Right lobe of liver (tissue), 4 donors: ENCODE measurements around the gene SYT6.

Source experiments
- POLR2A ChIP-seq: fragments of 450-650 bp; IDR thresholded peaks from one replicate; pipeline ENCODE4 v1.6.1; 2017; ENCODE audit warnings: antibody characterized with exemption, mild to moderate bottlenecking
- TF ChIP-seq, protein P1 (sequence below), 4 donors: fragments of 200-600 bp in 3 of 4; fragments of 450-650 bp in 1 of 4; IDR thresholded peaks; one replicate each; pipeline versions ENCODE4 v1.5.1 to v1.8.0; 2016 to 2022; ENCODE audit warnings: antibody characterized with exemption in 4 of 4, mild to moderate bottlenecking in 2 of 4
- donor health status: DM: no; HTN: no; CAD: no.
- donor health status: DM: no; HTN: no; CAD: no.
- donor health status: DM: no; HTN: yes; CAD: no.

DNA sequence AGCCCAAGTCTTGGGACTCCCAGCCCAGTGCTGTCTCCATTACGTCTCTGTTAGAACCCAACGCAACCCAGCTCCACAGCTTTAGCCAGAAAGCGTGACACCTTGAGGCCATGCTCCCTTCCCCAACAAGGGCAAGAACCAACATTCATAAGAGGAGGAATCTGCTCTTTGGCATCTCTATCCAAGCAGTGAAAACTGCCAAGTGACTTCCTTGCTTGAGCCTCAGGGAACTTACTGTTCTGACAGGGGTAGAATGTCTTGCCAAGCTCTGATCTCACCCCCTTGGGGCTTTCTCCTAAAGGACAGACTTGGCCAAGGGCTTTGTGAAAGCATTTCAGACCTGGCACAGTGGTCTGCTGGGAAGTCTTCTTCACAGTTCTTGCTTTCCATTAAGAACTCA lies 56.6 kb downstream of the SYT6 start:
- TF ChIP-seq, protein P1, sequence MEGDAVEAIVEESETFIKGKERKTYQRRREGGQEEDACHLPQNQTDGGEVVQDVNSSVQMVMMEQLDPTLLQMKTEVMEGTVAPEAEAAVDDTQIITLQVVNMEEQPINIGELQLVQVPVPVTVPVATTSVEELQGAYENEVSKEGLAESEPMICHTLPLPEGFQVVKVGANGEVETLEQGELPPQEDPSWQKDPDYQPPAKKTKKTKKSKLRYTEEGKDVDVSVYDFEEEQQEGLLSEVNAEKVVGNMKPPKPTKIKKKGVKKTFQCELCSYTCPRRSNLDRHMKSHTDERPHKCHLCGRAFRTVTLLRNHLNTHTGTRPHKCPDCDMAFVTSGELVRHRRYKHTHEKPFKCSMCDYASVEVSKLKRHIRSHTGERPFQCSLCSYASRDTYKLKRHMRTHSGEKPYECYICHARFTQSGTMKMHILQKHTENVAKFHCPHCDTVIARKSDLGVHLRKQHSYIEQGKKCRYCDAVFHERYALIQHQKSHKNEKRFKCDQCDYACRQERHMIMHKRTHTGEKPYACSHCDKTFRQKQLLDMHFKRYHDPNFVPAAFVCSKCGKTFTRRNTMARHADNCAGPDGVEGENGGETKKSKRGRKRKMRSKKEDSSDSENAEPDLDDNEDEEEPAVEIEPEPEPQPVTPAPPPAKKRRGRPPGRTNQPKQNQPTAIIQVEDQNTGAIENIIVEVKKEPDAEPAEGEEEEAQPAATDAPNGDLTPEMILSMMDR (IDR thresholded peaks at IDR 0.05) = no peak
- TF ChIP-seq POLR2A = no peak
